ENCODE data around the gene FLOT1.

The FLOT1 gene

GRCh38 chr6:30742316-30743098 is at the start of gene FLOT1:
TSS of gene FLOT1 (minus strand) at chr6:30742687. CDS start at chr6:30742189, 498 bp downstream.
- peak within 1 kb of the TSS; percentile 66 for H3K4me3 ChIP-seq (replicated peaks; ENCODE audit: low read depth, low read length)
- peak; percentile 98 for DNase-seq (ENCODE audit: extremely low read depth, insufficient read length)
- no peaks in the 10 kb centered on the region for H3K27me3 ChIP-seq (replicated peaks; ENCODE audit: control insufficient read depth, insufficient read depth, low read length)
- H3K36me3 ChIP-seq (ENCODE audit: control insufficient read depth, insufficient read depth, low read length): peaks cover 11% of the 10 kb centered on the region
- no peak for TF ChIP-seq CTCF (IDR thresholded peaks at IDR 0.05; ENCODE audit: insufficient read depth, low read length, poor library complexity, severe bottlenecking)

- H3K27me3 ChIP-seq (replicated peaks; ENCODE audit: control insufficient read depth, insufficient read depth, low read length): no peaks in the 10 kb centered on the region
- H3K36me3 ChIP-seq (ENCODE audit: control insufficient read depth, insufficient read depth, low read length): no peaks in the 10 kb centered on the region
- no peak for TF ChIP-seq CTCF (IDR thresholded peaks at IDR 0.05; ENCODE audit: insufficient read depth, low read length, poor library complexity, severe bottlenecking)
- no peak for DNase-seq (ENCODE audit: extremely low read depth, insufficient read length)
- no peak overlapping the region for H3K4me3 ChIP-seq (replicated peaks; ENCODE audit: low read depth, low read length)
Observed at GRCh38 chr6:30790724-30791383, 48.4 kb upstream of the FLOT1 start.

- TF ChIP-seq CTCF (IDR thresholded peaks at IDR 0.05; ENCODE audit: insufficient read depth, low read length, poor library complexity, severe bottlenecking): no peak
- DNase-seq (ENCODE audit: extremely low read depth, insufficient read length): no peak
- no peak overlapping the region for H3K4me3 ChIP-seq (replicated peaks; ENCODE audit: low read depth, low read length)
- H3K27me3 ChIP-seq (replicated peaks; ENCODE audit: control insufficient read depth, insufficient read depth, low read length): no peaks in the 10 kb centered on the region
- H3K36me3 ChIP-seq (ENCODE audit: control insufficient read depth, insufficient read depth, low read length): no peaks in the 10 kb centered on the region
Observed at GRCh38 chr6:30789606-30790005, 47.1 kb upstream of the FLOT1 start.

- H3K36me3 ChIP-seq (ENCODE audit: control insufficient read depth, insufficient read depth, low read length): no peaks in the 10 kb centered on the region
- no peak for DNase-seq (ENCODE audit: extremely low read depth, insufficient read length)
- TF ChIP-seq CTCF (IDR thresholded peaks at IDR 0.05; ENCODE audit: insufficient read depth, low read length, poor library complexity, severe bottlenecking): no peak
- no peak overlapping the region for H3K4me3 ChIP-seq (replicated peaks; ENCODE audit: low read depth, low read length)
- no peaks in the 10 kb centered on the region for H3K27me3 ChIP-seq (replicated peaks; ENCODE audit: control insufficient read depth, insufficient read depth, low read length)
Observed at GRCh38 chr6:30787954-30788353, 45.5 kb upstream of the FLOT1 start.

- Histone ChIP-seq H3K36me3 (ENCODE audit: control insufficient read depth, insufficient read depth, low read length) (no peaks in the 10 kb centered on the region), H3K27me3 (replicated peaks; ENCODE audit: control insufficient read depth, insufficient read depth, low read length) (no peaks in the 10 kb centered on the region), H3K4me3 (replicated peaks; ENCODE audit: low read depth, low read length) (no peak overlapping the region)
- no peak for DNase-seq (ENCODE audit: extremely low read depth, insufficient read length)
- no peak for TF ChIP-seq CTCF (IDR thresholded peaks at IDR 0.05; ENCODE audit: insufficient read depth, low read length, poor library complexity, severe bottlenecking)
Observed at GRCh38 chr6:30782425-30783014, 40.0 kb upstream of the FLOT1 start.

Data from GM06990 (cell line).